Pulmonary artery endothelial cell (primary cell): ENCODE results near the gene RASL10A. TPM values are rescaled to one million over a fixed set of nuclear protein-coding genes. Genes with fewer than 3 reads are reported as not detected.
A peak's percentile ranks its signal among the peaks of the same experiment; 100 is the strongest.

Experiments used
- DNase-seq: peaks from one replicate; pipeline ENCODE4 v3.0.0-alpha.2; 2011; ENCODE audit warnings: low read depth, low spot score
- total RNA-seq: library from RNA; depleted of rRNA; stranded (reverse); fragments of >200 nt; gene quantifications from 2 replicates; pipeline ENCODE4 v1.2.3, GENCODE V29; 2014

RASL10A gene
- total RNA-seq, 1 donor from 2014 or later = 0.73 TPM

- no peak for DNase-seq
Observed at GRCh38 chr22:29323641-29324040, 8.1 kb upstream of the RASL10A start.

- no peak for DNase-seq
Observed at GRCh38 chr22:29320546-29320945, 5.0 kb upstream of the RASL10A start.

DNA sequence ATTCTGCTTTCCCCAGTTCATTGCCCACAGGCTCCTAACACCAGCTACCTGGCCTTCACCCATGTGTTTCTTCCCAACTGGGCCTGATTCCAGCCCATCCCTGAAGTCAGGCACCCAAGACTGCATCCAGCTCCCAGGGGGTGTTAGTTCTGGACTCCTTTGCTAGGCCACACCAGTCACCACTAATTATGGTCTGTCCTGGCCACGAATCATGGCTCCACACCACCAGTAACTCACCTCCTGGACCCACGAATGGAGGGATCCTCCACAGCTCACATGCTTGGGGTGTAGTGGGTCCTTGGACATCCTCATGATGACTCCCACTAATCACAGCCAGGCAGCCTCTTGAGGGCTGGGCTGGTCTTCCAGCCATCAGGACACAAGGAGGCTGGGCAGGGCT lies 3.6 kb upstream of the RASL10A start:
- DNase-seq = no peak

DNA sequence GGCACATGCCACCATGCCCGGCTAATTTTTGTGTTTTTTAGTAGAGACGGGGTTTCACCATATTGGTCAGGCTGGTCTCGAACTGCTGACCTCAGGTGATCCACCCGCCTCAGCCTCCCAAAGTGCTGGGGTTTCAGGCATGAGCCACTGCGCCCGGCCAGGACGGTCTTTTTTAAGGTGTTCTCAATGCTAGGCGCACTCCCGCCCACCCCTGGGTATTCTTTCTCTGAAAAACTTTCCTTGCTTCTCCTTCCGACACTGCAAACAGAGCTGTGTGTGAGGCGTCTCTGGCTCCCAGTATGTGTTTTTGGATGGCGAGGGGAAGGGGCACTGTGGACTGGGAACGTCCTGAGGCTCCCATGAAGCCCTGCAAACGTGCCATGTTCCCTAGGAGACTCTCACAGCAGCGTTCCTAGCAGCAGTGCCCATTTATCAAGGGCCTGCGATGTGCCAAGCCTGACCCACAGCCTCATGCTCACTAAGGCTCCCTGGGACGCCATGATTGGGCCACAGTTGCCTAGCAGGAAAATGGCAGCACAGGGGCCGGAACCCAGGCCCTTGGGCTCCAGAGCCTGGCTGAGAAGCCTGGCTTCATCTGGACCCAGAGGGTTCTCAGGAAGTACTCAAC lies 2.4 kb upstream of the RASL10A start:
- DNase-seq = no peak

DNA sequence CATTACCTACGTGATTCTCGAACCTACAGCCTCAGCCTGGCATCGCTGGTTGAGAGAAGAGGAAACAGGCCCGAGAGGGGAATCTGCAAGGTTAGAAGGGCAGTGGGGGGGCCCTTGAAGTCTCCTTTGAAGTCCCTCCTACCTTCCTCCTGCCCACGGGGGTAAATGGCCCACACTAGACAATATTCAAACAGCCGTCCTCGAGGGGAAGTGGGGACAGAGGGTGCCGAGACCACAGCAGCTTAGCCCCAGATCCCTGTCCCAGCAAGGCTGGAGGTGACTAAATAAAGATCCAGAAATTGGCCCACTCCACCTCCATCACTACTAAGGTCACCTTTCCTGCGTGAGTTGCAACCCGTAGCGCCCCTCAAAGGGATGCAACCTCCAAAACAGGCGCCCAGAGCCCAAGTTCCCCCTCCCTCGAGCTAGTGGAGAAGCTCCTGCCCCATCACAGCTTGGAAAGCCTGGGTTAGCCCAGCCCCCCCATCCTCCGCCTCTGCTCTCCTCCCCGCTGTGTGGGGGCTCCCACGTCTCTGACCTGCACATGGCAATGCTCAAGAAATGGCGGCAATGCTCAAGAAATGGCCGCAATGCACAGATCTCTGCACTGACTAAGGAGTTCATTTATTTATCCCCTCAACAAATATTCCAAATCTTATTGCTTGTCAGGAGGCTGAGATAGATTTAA lies 788 bp upstream of the RASL10A start:
- DNase-seq = no peak

- DNase-seq = no peak
Observed at GRCh38 chr22:29314537-29315285, 786 bp downstream of the RASL10A start.

DNA sequence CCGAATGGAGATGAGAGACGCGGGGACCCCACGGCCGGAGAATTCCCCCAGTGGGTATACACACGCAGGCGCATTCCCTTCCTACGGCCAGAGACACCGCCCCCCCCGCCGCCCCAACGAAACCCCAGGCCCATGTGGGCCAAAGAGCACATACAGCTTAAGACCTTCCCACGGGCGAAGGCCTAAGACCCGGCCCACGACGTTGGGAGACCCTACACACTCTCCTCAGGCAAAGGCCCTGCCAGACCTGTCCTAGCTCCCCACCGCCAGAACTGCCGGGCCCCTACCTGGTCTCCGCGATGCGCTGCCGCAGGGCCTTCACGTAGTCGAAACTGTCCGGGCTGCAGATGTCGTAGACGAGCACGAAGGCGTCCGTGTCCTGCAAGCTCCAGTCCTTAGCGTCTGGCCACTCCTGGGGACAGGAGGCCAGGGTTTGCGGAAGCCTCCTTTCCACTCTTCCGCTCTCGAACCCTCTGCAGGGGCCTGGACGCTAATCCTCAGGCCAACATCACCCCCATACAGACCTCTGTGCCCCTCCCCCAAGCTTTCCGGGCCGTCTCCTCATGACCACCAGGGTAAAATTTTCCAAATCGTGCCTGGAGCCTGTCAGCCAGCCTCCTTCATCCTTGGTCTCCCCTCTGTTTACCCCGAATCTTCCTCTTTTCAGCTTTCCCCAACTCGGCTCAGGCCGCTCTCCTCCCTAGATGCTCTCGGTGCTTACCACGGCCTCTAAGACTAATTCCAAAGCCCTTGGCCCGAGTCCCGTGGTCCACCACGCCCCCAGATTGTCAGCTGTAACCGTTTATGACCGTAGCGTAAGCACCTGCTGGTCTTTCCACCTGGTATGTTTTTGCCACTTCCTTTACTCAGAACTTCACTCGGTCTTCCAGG lies 1.7 kb downstream of the RASL10A start:
- no peak for DNase-seq

GRCh38 chr22:29313126-29313575 lies 2.3 kb downstream of the RASL10A start:
- DNase-seq = no peak

- no peak for DNase-seq
Observed at GRCh38 chr22:29312218-29313125, 3.0 kb downstream of the RASL10A start.

GRCh38 chr22:29311464-29312217 lies 3.9 kb downstream of the RASL10A start:
- DNase-seq = no peak

GRCh38 chr22:29310863-29311339 lies 4.6 kb downstream of the RASL10A start:
- DNase-seq = peak; percentile 93

GRCh38 chr22:29310065-29310862 lies 5.2 kb downstream of the RASL10A start:
- DNase-seq = no peak

GRCh38 chr22:29309332-29310064 lies 6.0 kb downstream of the RASL10A start:
- no peak for DNase-seq

GRCh38 chr22:29308791-29309262 lies 6.7 kb downstream of the RASL10A start:
- DNase-seq = no peak

GRCh38 chr22:29308148-29308790 lies 7.2 kb downstream of the RASL10A start:
- DNase-seq = no peak

DNA sequence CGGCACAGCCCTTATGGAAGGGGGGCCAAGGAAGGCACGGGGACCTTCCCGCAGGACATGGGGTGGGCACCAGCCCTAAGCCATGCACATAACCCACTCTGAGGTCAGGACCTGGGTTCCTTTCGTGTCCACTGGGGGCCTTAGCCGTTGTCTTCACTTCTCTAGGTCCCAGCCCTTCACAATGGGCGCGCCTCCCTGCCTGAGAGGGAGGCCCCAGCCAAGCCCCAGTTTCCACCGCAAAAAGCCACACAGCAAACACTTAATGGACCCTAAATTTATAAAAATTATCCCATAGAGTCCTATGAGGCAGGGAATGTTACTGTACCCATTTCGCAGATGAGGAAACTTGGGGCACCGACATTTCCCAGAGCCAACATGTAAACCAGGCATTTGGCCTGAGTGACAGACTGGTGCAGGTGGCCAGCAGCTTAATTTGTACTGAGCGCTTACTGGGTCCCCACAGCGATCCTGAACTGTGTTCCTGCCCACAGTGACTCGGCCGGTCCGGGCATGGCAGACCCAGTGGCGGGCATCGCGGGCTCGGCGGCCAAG lies 7.8 kb downstream of the RASL10A start:
- DNase-seq = no peak
